Stimulated activated CD8-positive, alpha-beta memory T cell treated with anti-CD3 and anti-CD28 coated beads, Interleukin-7, amount 100 ng/mL, for 1 hour (primary cell): ENCODE results near the gene CAPN3.

ENCODE experiments used
- DNase-seq, 2 donors: peaks; one replicate each; pipeline ENCODE4 v3.0.0-alpha.2; 2020; ENCODE audit warnings: low read depth in 2 of 2

Gene CAPN3

DNA sequence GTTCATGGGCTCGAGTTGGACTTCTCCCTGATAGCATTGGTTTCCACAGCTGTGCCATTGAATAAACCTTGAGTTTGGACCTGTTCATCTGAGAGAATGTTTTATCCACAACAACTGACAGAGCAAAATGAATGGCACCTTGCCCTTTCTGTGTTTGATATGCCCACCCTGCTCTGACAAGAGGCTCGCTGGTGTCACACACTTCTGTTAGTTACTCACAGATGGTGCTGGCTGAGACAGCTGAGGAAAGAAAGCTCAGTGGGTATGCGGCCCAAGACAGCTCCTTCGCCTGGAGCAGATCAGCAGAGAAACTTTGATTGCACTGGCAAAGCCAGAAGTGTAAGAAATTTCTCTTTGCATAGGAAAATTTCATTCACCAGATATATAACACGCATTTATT lies 2.5 kb upstream of the CAPN3 start:
- DNase-seq = no peak

DNA sequence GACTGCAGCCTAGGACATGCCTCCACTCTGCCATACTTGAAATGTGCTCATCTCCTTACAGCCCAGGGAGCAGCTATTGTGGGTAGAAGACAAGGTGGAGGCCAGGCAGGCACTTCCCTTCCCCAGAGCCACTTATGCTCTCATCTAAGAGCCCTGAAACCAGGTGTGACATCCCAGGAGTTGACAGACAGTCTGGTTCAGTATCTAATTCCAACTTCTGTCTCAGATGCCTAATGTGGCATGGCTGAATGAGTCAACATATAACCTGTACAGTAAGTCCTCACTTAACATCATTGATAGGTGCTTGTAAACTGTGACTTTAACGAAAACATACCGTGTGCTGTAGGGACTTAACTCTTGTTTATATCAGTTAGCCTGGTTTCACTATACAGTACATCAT lies 1.2 kb upstream of the CAPN3 start:
- DNase-seq = no peak

DNA sequence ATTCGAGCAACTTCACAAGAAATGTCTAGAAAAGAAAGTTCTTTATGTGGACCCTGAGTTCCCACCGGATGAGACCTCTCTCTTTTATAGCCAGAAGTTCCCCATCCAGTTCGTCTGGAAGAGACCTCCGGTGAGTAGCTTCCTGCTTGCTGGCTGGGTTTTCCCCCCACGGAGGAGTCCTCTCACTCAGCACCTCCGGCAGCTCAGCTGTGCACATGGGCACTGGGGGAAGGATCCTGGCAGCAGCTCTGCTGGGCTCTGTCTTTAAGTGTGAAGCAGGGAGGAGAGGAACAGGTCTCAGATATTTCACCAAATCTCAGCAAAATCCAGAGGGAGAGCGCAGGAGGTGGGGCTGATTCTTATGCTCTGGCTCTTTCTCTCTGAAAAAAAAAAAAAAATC lies 684 bp downstream of the CAPN3 start:
- no peak for DNase-seq

DNA sequence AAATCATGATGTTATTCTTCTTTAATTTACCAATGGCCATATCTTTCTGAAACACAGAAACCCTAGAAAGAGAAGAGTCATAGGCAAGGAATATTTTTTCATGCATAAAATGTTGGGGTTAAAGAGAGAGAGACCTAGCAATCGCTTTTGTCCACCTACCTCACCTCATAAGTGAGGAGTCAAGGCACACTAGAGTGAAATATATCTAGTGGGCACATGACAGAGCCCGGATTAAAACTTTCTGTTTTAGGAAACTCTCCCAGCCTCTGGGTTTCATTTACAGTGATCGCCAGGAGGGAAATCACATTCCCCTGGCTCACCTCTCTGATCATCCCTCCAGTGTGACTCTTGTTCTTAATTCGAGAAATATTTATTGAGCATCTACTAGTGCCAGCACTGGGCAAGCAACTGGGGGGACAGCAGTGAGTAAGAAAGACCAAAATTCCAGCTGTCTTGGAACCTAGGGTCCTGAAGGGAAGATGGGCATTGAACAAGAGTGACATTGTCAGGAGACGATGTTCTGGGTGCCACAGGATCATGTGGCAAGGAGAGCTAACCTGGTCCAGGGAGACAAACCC lies 1.3 kb downstream of the CAPN3 start:
- no peak for DNase-seq

DNA sequence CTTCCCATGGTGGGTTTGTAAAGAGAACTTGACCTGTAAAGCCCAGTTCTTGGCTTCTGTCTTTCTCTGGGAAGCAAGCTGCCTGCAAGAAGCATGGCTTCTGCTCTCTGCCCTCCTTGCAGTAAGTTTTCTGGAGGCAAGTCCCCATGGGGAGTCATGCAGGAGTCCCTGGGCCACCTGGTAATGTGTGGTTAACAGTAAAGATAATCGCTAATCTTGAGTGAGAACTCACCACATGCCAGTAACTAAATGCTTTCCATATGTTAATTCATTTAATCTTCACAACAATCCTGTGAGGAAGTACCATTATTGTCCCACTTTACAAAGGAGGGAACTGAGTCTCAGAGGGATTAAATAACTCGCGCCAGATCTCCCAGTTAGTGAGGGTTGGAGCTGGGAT lies 4.2 kb downstream of the CAPN3 start:
- no peak for DNase-seq

DNA sequence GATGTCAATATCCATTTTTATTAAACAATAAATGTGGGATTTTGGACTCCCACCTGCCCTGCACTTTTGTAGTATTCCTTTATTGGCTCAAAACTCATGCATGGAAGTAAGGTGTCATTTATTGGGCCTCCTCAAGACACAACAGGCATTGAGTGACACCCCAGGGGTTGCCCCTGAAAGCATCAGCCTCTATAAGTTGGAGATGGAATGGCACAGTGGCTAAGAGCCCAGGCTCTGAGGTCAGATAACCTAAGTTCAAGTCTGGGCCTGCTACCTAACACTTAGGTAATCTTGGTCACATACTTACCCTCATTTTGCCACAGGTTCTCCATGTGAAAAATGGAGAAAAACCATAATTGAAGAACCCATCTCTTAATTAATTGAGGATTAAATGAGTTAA lies 4.6 kb downstream of the CAPN3 start:
- DNase-seq = no peak

DNA sequence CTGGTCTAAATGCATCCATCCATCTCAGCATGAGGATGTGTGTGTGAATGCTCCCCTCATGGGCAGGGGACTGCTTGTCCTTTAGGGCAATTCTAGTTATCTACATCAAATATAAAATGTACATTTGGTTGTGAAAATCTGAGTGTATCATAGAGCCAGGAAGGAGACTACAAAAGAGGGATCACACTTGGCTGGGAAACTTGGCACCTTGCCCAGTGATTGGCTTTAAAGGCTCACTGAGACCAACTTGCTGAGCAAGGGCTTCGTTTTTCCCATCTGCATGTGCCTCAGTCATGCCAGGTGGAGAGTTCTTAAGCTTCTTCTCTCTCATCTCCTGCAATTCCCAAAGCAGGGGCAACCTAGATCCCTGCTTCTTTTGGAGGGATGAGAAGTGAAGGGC lies 5.2 kb downstream of the CAPN3 start:
- DNase-seq = no peak

DNA sequence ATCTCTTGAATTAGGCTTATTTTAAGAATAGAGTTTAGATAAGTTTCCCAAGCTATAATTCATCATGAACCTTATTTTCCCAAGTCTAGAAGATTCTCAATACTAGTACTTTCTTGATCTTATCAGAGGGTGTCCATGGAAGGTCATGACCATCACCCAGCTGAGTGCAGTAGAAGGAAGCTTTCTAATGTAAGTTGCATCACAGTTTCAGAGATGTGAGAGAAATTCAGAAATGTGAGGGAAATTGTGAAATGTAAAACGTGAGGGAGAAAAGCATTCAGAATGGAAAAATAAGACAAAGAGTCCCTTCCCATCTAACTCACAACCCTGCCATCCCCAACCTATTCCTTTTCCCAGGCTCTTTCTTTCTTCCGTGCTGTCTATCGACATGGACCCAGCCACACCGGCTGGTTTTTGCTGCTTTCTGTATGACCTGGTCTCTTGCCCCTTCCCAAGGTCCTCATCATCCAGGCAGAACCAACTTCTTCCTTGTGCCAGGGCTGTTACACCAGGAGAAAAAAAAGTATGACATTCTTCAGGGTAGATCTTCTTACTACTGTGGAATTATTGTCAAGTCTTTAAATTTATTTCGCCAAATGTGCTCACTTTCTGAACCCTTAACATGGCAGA lies 6.7 kb downstream of the CAPN3 start:
- DNase-seq = no peak

DNA sequence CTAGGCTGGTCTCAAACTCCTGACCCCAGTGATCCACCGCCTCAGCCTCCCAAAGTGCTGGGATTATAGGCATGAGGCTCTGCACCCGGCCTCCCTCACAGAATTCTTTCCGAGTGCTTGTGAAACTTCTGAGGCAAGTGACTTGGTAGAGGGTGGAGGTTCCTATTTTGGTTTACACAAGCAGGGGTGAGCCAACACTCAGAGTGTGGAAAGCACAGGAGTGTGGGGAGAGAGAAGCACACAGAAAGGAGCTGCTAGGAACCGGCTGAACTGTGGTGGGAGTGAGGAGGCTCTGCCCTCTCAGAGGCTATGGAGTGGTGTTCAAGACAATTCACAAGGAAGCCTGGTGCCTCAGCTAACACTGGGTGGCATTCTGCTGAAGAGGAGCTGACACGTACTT lies 7.7 kb downstream of the CAPN3 start:
- DNase-seq = no peak

DNA sequence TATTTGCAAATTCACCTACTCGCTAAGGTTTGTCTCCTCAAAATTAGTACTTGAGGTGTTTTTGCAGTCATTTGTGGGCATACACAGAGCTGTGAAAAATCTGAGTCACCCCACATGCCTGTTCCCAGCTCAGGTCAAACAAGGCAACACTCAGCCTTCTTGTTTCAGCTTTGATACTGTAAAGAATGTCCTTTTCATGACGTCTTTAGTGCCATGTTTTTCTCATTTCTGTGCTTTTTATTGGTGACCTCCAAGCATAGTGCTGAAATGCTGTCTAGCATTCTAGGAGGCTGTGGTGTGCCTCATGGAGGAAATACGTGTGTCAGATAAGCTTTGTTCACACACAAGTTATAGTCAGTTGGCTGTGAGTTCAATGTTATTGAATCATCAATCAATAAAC lies 8.8 kb downstream of the CAPN3 start:
- DNase-seq = no peak

DNA sequence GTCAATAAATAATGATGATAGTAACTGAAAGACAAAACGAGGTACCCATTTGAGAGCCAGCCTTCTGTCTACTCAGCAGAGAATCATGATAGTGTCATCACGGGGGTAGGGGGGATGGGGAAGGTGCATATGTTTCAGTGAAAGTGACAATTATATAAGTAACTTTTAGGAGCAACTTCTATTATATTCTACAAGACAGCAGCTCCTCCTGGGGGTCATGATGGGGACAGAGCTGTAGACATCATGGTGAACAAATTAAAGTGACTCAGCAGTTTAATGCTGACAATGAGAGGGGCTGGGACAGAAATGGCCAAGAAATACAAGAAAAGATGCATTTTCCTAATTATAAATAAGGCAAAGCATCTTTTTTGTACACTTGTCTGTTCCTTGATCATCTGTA lies 11.8 kb downstream of the CAPN3 start:
- DNase-seq = no peak

DNA sequence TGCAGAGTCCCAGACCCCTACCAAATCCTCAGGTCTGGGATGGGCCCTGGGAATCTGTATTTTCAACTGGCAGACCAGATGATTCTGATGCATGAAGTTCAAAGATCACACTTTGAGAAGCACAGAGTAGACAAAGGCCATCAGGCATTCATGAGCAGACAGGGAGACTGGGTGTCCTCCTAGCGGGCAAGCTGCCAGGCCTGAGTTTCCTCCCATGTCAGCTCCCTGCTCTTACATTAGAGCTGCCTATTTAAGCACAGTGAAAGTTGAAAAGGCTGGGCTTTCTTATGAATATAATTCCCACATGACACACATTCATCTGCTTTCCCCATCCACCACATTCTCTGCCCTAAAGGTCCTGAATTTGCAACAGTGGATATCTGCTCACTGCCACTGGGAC lies 14.0 kb downstream of the CAPN3 start:
- no peak for DNase-seq

DNA sequence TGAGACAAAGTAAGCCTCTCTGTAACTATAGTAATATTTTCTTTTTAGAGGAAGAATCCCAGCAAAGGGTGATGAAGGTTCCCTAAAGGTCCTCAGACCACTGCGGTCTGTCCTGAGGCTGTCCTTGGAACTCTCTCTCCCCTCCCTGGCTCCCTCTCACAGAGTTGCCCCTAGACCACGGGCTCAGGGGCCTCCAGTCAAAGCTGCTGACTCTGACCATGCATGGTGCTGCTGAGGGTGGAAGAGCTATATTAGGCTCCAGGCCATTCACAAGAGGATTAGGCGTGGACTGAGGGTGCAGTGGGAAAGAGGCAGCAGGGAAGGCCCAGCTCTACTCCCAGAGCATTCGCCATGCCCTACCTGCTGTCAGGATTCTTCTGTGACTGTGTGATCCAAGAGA lies 14.6 kb downstream of the CAPN3 start:
- DNase-seq = no peak

DNA sequence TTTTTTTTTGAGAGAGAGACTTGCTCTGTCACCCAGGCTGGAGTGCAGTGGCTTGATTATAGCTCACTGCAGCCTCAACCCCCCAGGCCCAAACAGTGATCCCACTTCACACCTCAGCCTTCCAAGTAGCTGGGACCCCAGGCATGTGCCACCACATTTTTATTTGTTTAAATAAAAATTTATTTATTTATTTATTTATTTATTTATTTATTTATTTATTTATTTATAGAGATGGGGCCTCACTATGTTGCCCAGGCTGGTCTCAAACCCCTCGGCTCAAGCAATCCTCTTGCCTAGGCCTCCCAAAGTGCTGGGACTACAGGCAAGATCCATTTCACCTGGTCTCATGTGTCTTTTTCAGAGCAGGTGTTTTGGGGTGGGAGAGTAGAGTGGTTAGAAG lies 15.5 kb downstream of the CAPN3 start:
- DNase-seq = no peak

DNA sequence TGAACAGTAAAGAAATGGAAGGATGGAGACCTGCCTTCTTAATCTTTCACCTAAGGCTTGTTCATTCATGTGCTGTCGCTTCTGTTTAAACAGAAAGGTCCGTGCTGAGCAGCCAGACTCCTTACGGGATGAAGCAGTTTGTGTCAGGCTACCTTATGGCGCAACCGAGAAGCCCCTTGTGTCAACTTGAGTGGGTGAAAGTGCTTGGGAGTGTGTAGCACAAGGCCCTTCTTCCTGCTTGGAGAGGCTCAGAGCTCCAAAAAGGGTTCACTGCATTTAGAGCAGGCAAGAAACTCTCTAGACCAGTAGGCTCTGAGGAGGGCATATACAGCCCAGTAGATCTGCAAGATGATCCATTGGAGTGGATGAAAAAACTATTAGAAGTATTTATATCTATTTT lies 16.0 kb downstream of the CAPN3 start:
- DNase-seq = no peak

DNA sequence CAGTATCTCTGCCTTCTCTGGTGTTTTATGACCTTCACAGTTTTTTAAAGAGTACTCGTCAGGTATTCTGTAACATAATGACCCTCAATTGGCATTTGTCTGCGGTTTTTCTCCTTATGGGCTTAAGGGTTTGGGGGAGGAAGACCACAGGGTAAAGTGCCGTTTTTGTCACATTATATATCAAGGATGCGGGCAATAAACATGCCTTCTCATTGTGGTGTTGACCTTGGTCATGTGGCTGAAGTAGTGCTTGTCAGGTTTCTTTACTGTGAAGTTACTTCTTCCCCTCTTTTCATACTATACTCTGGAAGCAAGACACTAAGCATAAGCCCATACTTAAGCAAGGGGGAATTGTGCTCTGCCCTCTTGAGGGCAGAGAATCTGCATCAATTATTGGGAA lies 16.6 kb downstream of the CAPN3 start:
- no peak for DNase-seq

DNA sequence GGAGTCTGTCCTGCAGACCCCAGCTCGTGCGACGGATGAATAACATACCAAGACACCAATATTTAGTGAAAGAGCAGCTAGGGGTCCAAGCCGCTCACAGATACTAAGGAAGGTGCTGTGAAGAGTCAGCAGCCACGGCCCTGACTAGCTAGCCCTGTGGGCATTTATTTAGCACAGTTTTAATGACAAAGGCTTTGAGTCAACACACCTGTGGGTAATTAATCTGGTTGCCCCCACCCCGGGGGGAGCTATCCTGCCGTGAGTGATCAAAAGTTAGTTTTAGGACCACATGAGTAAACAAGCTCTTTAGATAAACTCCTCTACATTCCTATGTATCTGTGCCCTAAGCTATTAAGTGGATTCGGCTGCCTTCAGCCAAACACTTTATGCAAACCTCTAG lies 18.7 kb downstream of the CAPN3 start:
- no peak for DNase-seq

DNA sequence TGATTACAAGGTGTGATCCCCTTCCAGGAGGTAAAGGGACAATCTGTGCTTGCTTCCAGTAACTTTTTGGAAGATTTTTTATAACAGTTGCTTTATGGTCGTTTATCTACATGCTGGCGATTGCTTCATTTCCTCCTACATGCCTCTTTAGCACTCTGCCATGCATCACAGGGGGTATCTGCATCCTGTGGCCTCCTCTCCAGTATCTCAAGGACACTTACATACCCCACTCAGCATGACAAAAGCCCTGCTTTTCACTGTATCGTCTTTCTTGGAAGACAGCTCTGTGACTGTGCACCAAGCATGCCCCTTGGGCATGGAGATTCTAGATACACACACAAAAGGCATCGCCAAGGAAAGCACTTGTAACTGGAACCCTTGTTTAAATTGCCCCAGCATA lies 25.3 kb downstream of the CAPN3 start:
- no peak for DNase-seq

DNA sequence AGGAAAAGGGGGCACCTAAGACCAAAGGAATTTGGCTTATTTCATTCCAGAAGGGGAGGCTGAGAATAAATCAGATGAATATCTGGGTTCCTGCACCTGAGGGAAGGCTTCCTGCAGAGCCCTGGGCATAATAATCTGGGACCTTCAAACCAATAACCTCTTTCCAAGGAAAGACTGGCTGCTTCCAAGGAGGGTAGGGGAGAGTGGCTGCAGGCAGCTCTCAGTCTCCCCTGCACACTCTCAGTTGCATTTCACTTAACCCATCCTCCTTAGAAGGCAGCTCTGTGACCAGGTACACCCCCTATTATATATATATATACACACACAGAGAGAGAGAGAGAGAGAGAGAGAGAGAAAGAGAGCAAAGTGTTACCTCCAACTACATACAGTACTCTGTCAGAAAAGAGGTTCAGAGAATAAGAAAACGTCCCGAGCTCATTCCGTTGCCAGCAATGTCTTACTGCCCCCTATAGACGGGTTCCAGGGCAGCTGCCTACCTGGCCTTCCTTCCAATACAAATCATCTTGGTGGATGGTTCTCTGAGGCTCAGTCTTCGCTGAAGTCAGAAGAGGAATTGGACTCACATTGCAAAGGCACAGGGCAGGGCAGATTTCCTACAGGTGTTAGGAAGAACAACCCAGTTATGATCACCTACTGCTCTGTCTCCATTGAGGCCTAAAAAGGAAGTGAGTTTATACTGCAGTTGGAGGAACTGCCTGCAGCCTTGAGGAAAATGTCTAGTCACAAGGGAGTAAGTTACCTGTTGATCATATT lies 26.1 kb downstream of the CAPN3 start:
- DNase-seq = no peak

DNA sequence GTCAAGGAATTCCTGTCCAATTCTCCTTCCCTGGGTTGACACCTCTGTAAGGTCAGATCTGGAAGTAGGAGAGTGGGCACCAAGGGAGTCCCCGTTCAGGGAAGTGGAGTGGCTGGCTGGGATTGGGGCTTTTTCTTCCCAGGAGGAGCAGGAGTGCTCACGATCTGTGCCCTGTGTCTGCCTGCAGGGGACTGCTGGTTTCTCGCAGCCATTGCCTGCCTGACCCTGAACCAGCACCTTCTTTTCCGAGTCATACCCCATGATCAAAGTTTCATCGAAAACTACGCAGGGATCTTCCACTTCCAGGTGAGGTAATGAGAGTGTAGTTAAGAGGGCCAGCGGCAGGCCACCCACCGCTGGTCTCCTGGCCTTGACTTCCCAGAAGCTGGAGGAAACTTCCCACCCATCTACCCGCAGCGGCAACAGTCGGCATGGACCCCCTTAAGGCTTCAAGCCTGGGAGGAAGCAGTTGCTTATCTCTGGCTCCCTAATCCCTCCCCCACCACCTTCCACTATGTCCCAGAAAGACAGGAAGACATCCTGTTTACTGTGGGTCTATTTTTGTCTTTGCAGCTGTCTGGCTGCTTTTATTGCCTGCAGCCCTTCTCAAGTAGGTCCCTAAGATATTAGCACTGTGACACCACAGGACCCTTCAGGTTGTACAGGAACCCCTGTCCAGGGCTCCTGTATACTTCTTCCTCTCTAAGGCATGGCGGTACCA lies 26.8 kb downstream of the CAPN3 start:
- no peak for DNase-seq

DNA sequence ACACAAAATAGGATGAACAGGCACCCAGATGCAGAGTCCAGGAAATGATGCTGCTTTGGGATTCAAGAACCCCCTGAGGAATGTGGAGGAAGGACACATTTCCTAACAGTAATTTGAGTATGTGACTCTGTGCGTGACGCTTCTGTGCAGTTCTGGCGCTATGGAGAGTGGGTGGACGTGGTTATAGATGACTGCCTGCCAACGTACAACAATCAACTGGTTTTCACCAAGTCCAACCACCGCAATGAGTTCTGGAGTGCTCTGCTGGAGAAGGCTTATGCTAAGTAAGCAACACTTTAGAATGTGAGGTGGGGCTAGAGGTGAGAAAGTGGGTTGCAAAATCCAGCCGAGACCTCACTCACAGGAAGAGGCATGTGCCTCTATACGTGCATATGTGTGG lies 28.3 kb downstream of the CAPN3 start:
- DNase-seq = no peak

DNA sequence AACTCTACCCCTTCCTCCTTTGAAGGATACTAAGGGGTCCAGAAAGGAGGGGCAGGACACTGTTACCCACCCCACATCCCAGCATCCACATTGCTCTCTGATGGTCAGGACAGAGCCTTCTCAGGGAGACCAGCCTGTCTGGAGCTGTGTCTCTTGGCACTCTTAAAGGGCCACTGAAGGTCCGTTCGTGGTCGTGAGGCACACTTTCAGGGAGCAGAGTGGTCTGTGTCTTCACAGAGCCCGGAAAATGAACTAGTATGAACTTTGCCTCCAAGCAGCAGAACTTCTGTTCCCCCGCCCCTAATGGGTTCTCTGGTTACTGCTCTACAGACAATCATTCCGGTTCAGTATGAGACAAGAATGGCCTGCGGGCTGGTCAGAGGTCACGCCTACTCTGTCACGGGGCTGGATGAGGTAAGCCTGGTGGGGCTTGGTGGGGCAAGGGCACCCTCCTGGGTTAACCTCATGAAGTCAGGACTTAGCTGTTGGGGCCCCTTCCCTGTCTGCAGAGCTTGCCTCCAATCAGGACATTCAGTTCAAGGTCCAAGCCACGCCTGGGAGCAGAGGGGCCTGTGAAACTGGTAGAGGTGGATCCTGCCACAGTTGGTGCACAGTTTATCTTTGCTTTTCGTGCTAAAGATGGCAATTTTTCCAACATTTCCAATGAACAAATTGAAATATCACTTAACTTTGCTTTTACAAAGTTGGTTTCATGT lies 33.2 kb downstream of the CAPN3 start:
- no peak for DNase-seq
